MCF 10A (cell line): ENCODE results near the gene XIAP. TPM values are rescaled to one million over a fixed set of nuclear protein-coding genes. Genes with fewer than 3 reads are reported as not detected.
"Not testable (repeated sequence)": the region's sequence is repeated elsewhere in the genome, so short reads cannot be mapped to it uniquely, and the experiment has no call there.

Experiments used
- BruUV-seq: library from RNA; stranded (reverse); fragments of 400-500 nt; replicated peaks from 2 replicates; lab custom pipeline; 2021; lab: Mats Ljungman, UMichigan
- CTCF ChIA-PET: fragments of 300-600 bp; sonication (Branson Sonifier 250); formaldehyde crosslinking; extraction: SDS; loops from one replicate; lab custom pipeline; 2021; ENCODE audit warnings: antibody characterized with exemption, inconsistent platforms; lab: Yijun Ruan, JAX
- POLR2A ChIA-PET: fragments of 300-600, 350-650 bp; sonication (Branson Sonifier 250); formaldehyde crosslinking; extraction: SDS; loops from one replicate; lab custom pipeline; 2020; ENCODE audit warnings: antibody characterized with exemption, inconsistent platforms; lab: Yijun Ruan, JAX
- DNase-seq: peaks from one replicate; pipeline ENCODE4 v3.0.0-alpha.2; 2018; ENCODE audit not compliant: unreplicated experiment
- H3K27ac Mint-ChIP-seq: one replicate; pipeline ENCODE4 v1.8.0; 2022; ENCODE audit warnings: mild to moderate bottlenecking, low read depth, mixed read lengths; ENCODE audit not compliant: unreplicated experiment
- H3K27me3 Mint-ChIP-seq: one replicate; pipeline ENCODE4 v1.8.0; 2022; ENCODE audit warnings: mixed read lengths; ENCODE audit not compliant: insufficient read depth, unreplicated experiment
- H3K36me3 Mint-ChIP-seq: one replicate; pipeline ENCODE4 v1.8.0; 2022; ENCODE audit warnings: mild to moderate bottlenecking, moderate library complexity, mixed read lengths; ENCODE audit not compliant: insufficient read depth, unreplicated experiment
- H3K4me1 Mint-ChIP-seq: one replicate; pipeline ENCODE4 v1.8.0; 2022; ENCODE audit warnings: mixed read lengths; ENCODE audit not compliant: insufficient read depth, unreplicated experiment
- H3K4me3 Mint-ChIP-seq: one replicate; pipeline ENCODE4 v1.8.0; 2022; ENCODE audit warnings: mild to moderate bottlenecking, moderate library complexity, mixed read lengths; ENCODE audit not compliant: unreplicated experiment
- H3K9me3 Mint-ChIP-seq: one replicate; pipeline ENCODE4 v1.8.0; 2022; ENCODE audit warnings: mixed read lengths; ENCODE audit not compliant: unreplicated experiment
- intact Hi-C: fragments of 100-400 bp; cut with micrococcal nuclease; formaldehyde crosslinking; loops from 2 replicates; pipeline ENCODE4 v1.14.1; 2022
- total RNA-seq: library from RNA; stranded (reverse); gene quantifications from 2 replicates; pipeline ENCODE4 v1.2.3, GENCODE V29; 2022
- TF ChIP-seq, protein P1 (sequence below): fragments of 200-600 bp; IDR thresholded peaks from one replicate; pipeline ENCODE4 v1.8.0; 2022; ENCODE audit warnings: antibody characterized with exemption, mild to moderate bottlenecking; ENCODE audit not compliant: unreplicated experiment

The XIAP gene
- total RNA-seq, 1 experiment from 2014 or later, result 62.9 TPM

DNA sequence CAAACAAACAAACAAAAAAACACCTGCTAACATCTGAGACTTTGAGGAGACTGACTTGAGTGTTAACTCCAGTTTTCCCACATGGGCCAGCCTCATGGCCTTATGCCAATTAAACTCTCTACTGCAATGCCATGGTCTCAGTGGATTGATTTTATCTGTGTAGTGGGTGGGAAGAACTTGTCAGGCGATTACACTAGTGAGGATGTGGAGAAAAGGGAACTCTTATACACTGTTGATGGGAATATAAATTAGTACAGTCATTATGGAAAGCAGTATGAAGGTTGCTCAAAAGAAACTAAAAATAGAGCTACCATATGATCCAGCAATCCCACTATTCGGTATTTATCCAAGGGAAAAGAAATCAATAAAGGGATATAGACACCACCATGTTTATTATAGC is 12.8 kb upstream of the XIAP start:
- DNase-seq, result no peak
- Mint-ChIP-seq H3K27ac (no peak overlapping the region), H3K4me3 (no peak overlapping the region), H3K9me3 (peaks cover 5% of the 10 kb centered on the region), H3K36me3 (no peaks in the 10 kb centered on the region), H3K27me3 (no peaks in the 10 kb centered on the region), H3K4me1 (peaks cover 6% of the 10 kb centered on the region)
- no TSS peak for BruUV-seq
- ChIA-PET POLR2A (no interaction called here), CTCF (interaction anchor here (0.6 to 1.1 kb wide), 3 partner anchors 10 to 17 kb away, joined by 3 read pairs; no protein-coding TSS in a partner anchor)
- intact Hi-C loops, result no loop called here
- TF ChIP-seq, protein P1, sequence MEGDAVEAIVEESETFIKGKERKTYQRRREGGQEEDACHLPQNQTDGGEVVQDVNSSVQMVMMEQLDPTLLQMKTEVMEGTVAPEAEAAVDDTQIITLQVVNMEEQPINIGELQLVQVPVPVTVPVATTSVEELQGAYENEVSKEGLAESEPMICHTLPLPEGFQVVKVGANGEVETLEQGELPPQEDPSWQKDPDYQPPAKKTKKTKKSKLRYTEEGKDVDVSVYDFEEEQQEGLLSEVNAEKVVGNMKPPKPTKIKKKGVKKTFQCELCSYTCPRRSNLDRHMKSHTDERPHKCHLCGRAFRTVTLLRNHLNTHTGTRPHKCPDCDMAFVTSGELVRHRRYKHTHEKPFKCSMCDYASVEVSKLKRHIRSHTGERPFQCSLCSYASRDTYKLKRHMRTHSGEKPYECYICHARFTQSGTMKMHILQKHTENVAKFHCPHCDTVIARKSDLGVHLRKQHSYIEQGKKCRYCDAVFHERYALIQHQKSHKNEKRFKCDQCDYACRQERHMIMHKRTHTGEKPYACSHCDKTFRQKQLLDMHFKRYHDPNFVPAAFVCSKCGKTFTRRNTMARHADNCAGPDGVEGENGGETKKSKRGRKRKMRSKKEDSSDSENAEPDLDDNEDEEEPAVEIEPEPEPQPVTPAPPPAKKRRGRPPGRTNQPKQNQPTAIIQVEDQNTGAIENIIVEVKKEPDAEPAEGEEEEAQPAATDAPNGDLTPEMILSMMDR, result no peak

DNA sequence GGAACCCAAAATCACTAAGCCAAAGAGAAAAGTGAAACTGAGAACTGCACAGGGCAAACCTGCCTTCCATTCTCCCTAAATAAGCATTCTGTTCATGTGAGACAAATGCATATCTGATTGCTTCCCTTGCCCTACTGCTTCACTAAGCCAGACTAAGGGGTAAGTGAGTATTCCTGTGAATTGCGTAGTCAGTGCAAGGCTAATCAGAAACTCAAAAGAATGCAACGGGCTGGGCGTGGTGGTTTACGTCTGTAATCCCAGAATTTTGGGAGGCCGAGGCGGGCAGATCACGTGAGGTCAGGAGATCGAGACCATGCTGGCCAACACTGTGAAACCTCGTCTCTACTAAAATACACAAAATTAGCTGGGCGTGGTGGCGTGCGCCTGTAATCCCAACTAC is 10.8 kb upstream of the XIAP start:
- ChIA-PET POLR2A (no interaction called here), CTCF (interaction anchor here (0.7 kb wide), 1 partner anchor 10 kb away, joined by 5 read pairs; no protein-coding TSS in a partner anchor)
- intact Hi-C loops, result no loop called here
- Mint-ChIP-seq H3K36me3 (no peaks in the 10 kb centered on the region), H3K27me3 (no peaks in the 10 kb centered on the region), H3K9me3 (peaks cover 5% of the 10 kb centered on the region), H3K4me1 (peaks cover 6% of the 10 kb centered on the region), H3K4me3 (no peak overlapping the region), H3K27ac (no peak overlapping the region)
- no TSS peak for BruUV-seq
- TF ChIP-seq, protein P1, result no peak
- DNase-seq, result no peak

DNA sequence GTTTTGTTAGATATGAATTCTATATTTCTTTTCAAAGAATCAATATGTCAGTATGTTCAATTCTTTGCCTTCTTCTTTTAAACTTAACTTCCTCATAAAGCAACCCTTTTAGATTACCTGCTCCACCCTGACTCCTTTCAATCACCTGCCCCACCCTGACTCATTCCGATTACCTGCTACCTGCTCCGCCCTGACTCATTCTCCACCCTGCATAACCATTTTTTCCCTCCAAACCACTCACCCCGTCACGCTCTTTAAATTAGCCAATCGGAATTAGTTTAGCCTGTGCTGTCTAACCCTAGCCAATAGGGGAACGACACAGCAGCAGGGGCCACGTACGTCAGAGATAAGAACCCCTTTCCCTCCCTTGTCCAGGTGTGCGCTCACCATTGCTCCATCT is 9.9 kb upstream of the XIAP start:
- H3K27me3 Mint-ChIP-seq, H3K4me3 Mint-ChIP-seq, intact Hi-C loops, H3K27ac Mint-ChIP-seq, H3K4me1 Mint-ChIP-seq, DNase-seq, POLR2A ChIA-PET, H3K9me3 Mint-ChIP-seq, H3K36me3 Mint-ChIP-seq, BruUV-seq: not testable (repeated sequence)
- CTCF ChIA-PET, result interaction anchor here (0.7 kb wide), 1 partner anchor 10 kb away, joined by 5 read pairs; no protein-coding TSS in a partner anchor

DNA sequence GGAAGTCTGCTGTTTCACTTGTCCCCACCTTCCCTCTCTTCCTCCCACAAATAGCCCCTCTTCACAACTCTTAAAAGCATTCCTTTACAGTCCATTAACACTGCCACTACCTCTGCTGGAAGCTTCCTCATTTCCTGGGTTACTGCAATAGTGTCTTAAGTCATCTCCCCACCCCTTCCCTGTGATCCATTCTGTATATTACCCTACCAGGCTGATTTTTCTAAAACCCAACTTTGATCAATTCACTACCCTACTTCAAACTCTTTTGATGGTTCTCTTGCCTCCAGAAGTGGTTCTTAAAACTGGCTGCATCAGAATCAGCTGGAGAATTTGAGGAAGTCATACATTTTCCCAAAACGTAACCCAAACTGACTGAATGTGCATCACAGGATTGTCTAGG is 8.8 kb upstream of the XIAP start:
- H3K4me1 Mint-ChIP-seq, result peaks cover 6% of the 10 kb centered on the region
- TF ChIP-seq, protein P1, result no peak
- intact Hi-C loops, result no loop called here
- CTCF ChIA-PET, result no interaction called here
- H3K4me3 Mint-ChIP-seq, result no peak overlapping the region
- no peaks in the 10 kb centered on the region for H3K36me3 Mint-ChIP-seq
- H3K9me3 Mint-ChIP-seq, result peaks cover 5% of the 10 kb centered on the region
- H3K27me3 Mint-ChIP-seq, result no peaks in the 10 kb centered on the region
- no TSS peak for BruUV-seq
- POLR2A ChIA-PET, result no interaction called here
- no peak for DNase-seq
- no peak overlapping the region for H3K27ac Mint-ChIP-seq

DNA sequence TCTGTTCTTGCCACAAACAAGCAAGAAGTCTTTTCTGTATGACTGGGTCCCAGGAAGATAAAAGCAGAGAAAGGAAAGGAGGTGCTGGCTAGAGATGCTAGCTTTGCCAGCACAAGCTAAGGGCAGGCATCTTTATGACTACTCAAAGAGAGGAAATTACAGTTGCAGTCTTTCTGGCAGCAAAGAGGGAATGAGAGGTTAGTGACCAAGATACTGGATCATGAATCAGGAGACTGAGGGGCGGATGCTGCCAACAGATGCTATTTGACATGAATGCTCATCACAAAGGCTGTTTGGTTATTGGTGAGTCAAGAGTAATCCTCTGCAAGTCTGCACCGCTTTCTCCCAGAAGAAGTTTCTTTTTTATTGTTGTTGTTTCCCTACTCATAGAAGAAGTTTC is 5.5 kb upstream of the XIAP start:
- Mint-ChIP-seq H3K4me1 (peaks cover 6% of the 10 kb centered on the region), H3K27ac (no peak overlapping the region), H3K36me3 (no peaks in the 10 kb centered on the region), H3K4me3 (no peak overlapping the region), H3K9me3 (peaks cover 5% of the 10 kb centered on the region), H3K27me3 (no peaks in the 10 kb centered on the region)
- CTCF ChIA-PET, result interaction anchor here (2.9 kb wide), 1 partner anchor 21 kb away, joined by 10 read pairs; no protein-coding TSS in a partner anchor
- intact Hi-C loops, result no loop called here
- BruUV-seq, result no TSS peak
- POLR2A ChIA-PET, result no interaction called here
- no peak for DNase-seq
- TF ChIP-seq, protein P1, result no peak
